Measurements from ENCODE around the gene GBA2.

GRCh38 chr9:35797311-35798109 is 48.5 kb upstream of the GBA2 start:
- no peak for TF ChIP-seq POLR2A (IDR thresholded peaks at IDR 0.05; ENCODE audit: low read length)
- no peak for TF ChIP-seq GATA1 (IDR thresholded peaks at IDR 0.05; ENCODE audit: low read depth, low read length)

All from erythroblast (primary cell).